Measurements from ENCODE around the gene HSPB6.

The HSPB6 gene

DNA sequence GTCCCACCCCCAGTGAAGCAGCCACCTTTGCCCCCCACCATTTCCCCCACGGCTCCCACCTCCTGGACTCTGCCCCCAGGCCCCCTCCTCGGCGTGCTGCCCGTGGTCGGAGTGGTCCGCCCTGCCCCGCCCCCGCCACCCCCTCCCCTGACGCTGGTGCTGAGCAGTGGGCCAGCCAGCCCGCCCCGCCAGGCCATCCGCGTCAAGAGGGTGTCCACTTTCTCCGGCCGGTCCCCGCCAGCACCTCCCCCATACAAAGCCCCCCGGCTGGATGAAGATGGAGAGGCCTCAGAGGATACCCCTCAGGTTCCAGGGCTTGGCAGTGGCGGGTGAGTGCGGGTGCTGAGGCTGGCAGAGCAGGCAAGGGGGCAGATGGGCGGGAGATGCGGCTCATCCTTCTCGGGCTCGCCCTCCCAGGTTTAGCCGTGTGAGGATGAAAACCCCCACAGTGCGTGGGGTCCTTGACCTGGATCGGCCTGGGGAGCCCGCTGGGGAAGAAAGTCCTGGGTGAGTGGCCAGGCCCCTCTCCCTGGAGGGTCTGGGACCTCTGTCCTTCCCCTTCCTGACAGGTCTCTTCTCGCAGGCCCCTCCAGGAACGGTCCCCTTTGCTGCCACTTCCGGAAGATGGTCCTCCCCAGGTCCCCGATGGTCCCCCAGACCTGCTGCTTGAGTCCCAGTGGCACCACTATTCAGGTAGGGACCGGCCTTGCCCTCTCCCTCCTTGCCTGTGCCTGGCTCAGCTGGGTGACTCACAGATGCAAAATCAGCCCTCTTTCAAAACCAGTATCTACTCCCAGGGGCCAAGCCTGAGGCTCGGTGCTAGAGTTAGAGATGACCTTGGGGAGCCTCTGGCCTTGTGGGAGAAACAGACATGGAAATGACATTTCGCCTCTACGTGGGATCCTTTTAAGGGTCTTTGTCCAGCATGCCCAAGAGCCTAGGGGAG, 23.4 kb downstream of the HSPB6 start:
- Histone ChIP-seq H3K27ac (ENCODE audit: low read depth, low read length) (no peak overlapping the region), H3K9ac (ENCODE audit: low read length) (no peak overlapping the region), H3K27me3 (ENCODE audit: control insufficient read depth, insufficient read depth, low read length) (no peaks in the 10 kb centered on the region), H3K4me3 (ENCODE audit: low read length) (no peak overlapping the region), H3K4me1 (ENCODE audit: control insufficient read depth, insufficient read depth, low read length) (no peaks in the 10 kb centered on the region), H3K36me3 (ENCODE audit: control insufficient read depth, insufficient read depth, low read length) (peaks cover 50% of the 10 kb centered on the region)

DNA sequence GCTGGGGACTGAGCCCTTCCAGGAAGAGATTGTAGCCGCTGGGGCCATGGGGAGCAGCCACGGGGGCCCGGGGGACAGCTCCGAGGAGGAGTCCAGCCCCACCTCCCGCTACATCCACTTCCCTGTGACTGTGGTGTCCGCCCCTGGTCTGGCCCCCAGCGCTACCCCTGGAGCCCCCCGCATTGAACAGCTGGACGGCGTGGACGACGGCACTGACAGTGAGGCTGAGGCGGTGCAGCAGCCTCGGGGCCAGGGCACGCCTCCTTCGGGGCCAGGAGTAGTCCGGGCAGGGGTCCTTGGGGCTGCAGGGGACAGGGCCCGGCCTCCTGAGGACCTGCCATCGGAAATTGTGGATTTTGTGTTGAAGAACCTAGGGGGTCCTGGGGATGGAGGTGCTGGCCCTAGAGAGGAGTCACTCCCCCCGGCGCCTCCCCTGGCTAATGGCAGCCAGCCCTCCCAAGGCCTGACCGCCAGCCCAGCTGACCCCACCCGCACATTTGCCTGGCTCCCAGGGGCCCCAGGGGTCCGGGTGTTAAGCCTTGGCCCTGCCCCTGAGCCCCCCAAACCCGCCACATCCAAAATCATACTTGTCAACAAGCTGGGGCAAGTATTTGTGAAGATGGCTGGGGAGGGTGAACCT, 24.2 kb downstream of the HSPB6 start:
- H3K4me1 ChIP-seq (ENCODE audit: control insufficient read depth, insufficient read depth, low read length) = no peaks in the 10 kb centered on the region
- no peak overlapping the region for H3K9ac ChIP-seq (ENCODE audit: low read length)
- no peak overlapping the region for H3K27ac ChIP-seq (ENCODE audit: low read depth, low read length)
- no peaks in the 10 kb centered on the region for H3K27me3 ChIP-seq (ENCODE audit: control insufficient read depth, insufficient read depth, low read length)
- no peak overlapping the region for H3K4me3 ChIP-seq (ENCODE audit: low read length)
- H3K36me3 ChIP-seq (ENCODE audit: control insufficient read depth, insufficient read depth, low read length) = peaks cover 49% of the 10 kb centered on the region

DNA sequence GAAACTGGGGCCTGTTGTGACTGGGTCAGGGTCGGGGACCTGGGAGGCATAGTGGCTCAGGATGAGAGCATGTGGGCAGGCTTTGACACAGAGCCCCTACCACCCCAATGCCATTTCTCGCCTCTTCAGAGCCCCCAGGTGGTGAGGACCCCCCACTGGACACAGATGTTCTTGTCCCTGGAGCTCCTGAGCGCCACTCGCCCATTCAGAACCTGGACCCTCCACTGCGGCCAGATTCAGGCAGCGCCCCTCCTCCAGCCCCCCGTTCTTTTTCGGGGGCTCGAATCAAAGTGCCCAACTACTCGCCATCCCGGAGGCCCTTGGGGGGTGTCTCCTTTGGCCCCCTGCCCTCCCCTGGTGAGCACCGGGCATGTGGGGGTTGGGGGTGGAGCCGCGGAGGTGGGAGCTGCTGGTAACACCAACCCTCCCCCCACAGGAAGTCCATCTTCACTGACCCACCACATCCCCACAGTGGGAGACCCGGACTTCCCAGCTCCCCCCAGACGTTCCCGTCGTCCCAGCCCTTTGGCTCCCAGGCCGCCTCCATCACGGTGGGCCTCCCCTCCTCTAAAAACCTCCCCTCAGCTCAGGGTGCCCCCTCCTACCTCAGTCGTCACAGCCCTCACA, 24.9 kb downstream of the HSPB6 start:
- Histone ChIP-seq H3K36me3 (ENCODE audit: control insufficient read depth, insufficient read depth, low read length) (peaks cover 54% of the 10 kb centered on the region), H3K27ac (ENCODE audit: low read depth, low read length) (no peak overlapping the region), H3K27me3 (ENCODE audit: control insufficient read depth, insufficient read depth, low read length) (no peaks in the 10 kb centered on the region), H3K9ac (ENCODE audit: low read length) (no peak overlapping the region), H3K4me1 (ENCODE audit: control insufficient read depth, insufficient read depth, low read length) (no peaks in the 10 kb centered on the region), H3K4me3 (ENCODE audit: low read length) (no peak overlapping the region)

DNA sequence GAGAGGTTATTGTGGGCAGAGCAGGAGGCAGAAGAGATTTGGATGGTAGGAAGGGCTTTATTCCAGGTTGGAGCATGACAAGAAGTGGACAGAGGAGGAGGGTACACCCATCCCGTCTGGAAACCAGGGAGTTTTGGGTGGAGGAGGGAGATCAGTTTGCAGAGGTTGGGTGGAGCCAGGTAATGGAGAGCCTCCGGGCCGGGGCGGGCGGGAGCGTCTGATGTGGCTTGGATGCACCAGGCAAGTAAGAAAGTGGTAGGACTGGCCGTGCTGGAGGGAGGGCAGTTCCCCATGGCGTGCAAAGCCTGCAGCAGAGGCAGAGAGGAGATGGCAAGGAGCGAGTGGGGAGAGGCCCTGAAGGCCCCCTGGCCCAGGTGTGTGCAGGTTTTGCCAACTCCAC, 25.5 kb downstream of the HSPB6 start:
- no peaks in the 10 kb centered on the region for H3K27me3 ChIP-seq (ENCODE audit: control insufficient read depth, insufficient read depth, low read length)
- H3K9ac ChIP-seq (ENCODE audit: low read length) = no peak overlapping the region
- H3K27ac ChIP-seq (ENCODE audit: low read depth, low read length) = no peak overlapping the region
- no peaks in the 10 kb centered on the region for H3K4me1 ChIP-seq (ENCODE audit: control insufficient read depth, insufficient read depth, low read length)
- peaks cover 54% of the 10 kb centered on the region for H3K36me3 ChIP-seq (ENCODE audit: control insufficient read depth, insufficient read depth, low read length)
- no peak overlapping the region for H3K4me3 ChIP-seq (ENCODE audit: low read length)

DNA sequence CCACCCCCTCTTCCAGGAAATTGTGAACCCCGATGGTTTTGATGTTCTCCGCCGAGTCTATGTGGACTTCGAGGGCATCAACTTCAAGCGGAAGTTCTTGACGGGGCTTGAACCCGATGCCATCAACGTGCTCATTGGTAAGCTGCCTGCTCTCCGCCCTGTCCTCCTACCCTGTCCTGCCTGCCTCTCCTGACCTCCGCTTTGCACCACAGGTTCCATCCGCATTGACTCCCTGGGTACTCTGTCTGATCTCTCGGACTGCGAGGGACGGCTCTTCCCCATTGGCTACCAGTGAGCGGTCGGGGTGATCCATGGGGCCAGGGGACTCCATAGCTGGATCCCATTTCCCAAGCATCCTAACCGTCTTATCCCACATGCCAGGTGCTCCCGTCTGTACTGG, 26.5 kb downstream of the HSPB6 start:
- Histone ChIP-seq H3K36me3 (ENCODE audit: control insufficient read depth, insufficient read depth, low read length) (peaks cover 60% of the 10 kb centered on the region), H3K27me3 (ENCODE audit: control insufficient read depth, insufficient read depth, low read length) (no peaks in the 10 kb centered on the region), H3K4me1 (ENCODE audit: control insufficient read depth, insufficient read depth, low read length) (no peaks in the 10 kb centered on the region), H3K9ac (ENCODE audit: low read length) (no peak overlapping the region), H3K27ac (ENCODE audit: low read depth, low read length) (no peak overlapping the region), H3K4me3 (ENCODE audit: low read length) (no peak overlapping the region)

DNA sequence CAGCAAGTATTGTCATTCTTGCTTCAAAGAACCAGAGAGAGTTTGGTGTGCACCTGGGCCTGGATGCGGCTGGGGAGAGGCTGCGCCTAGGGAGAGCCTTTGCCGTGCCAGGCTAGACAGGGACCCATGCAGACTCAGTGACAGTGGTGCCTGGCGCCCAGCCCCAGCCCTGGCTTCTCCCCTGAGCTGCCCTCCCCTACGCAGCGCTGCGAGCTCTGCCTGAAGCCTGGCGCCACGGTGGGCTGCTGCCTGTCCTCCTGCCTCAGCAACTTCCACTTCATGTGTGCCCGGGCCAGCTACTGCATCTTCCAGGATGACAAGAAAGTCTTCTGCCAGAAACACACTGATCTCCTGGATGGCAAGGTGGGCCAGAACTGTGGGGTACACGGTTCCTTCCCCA, 27.1 kb downstream of the HSPB6 start:
- Histone ChIP-seq H3K4me3 (ENCODE audit: low read length) (no peak overlapping the region), H3K4me1 (ENCODE audit: control insufficient read depth, insufficient read depth, low read length) (no peaks in the 10 kb centered on the region), H3K27ac (ENCODE audit: low read depth, low read length) (no peak overlapping the region), H3K27me3 (ENCODE audit: control insufficient read depth, insufficient read depth, low read length) (no peaks in the 10 kb centered on the region), H3K9ac (ENCODE audit: low read length) (no peak overlapping the region), H3K36me3 (ENCODE audit: control insufficient read depth, insufficient read depth, low read length) (peaks cover 61% of the 10 kb centered on the region)

DNA sequence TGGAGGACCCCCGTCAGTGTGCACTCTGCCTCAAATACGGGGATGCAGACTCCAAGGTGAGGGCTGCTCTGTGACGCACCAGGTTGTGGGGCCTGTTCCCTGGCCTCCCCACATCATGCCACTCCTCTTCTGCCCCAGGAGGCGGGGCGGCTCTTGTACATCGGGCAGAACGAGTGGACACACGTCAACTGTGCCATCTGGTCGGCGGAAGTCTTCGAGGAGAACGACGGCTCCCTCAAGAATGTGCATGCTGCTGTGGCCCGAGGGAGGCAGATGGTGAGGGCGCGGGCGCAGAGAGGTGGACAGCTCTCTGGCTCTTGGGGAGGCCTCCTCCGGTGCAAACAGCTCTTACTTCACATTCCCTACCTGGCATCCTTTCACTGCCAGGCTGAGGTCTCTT, 27.8 kb downstream of the HSPB6 start:
- Histone ChIP-seq H3K9ac (ENCODE audit: low read length) (no peak overlapping the region), H3K4me1 (ENCODE audit: control insufficient read depth, insufficient read depth, low read length) (no peaks in the 10 kb centered on the region), H3K27me3 (ENCODE audit: control insufficient read depth, insufficient read depth, low read length) (no peaks in the 10 kb centered on the region), H3K4me3 (ENCODE audit: low read length) (no peak overlapping the region), H3K36me3 (ENCODE audit: control insufficient read depth, insufficient read depth, low read length) (peaks cover 62% of the 10 kb centered on the region), H3K27ac (ENCODE audit: low read depth, low read length) (no peak overlapping the region)

DNA sequence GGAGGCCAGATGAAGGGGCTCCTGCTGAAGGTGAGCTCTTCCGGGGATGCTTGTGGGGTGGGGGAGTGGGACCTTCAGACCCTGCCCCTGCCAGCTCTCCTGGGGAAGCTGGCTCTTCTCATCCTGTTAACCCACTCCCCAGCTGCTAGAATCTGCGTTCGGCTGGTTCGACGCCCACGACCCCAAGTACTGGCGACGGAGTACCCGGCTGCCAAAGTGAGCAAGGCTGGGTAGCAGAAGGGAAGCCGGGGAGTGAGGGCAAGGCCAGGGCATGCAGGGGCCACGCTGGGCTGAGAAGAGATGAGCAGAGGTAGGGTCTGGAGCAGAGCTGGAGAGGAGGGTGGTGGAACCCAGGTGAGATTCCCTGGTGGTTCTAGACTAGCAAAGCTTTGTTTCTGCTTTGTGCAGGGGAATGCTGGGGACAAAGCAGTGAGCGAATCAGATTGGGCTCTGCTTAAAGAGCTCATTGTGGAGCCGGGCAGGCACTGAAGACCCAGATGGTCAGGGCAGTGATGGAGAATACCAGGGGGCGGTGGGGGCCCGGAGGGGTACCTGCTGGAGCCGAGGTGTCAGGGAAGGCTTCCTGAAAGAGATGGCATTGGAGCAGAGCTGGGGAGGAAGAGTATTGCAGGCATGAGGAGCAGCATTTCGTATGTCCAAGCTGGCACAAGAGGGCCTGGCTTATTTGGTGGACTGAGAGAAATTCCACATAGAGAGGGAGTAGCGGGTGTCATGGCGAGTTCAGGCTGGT, 28.7 kb downstream of the HSPB6 start:
- H3K36me3 ChIP-seq (ENCODE audit: control insufficient read depth, insufficient read depth, low read length) = peaks cover 67% of the 10 kb centered on the region
- no peak overlapping the region for H3K9ac ChIP-seq (ENCODE audit: low read length)
- no peaks in the 10 kb centered on the region for H3K4me1 ChIP-seq (ENCODE audit: control insufficient read depth, insufficient read depth, low read length)
- no peak overlapping the region for H3K27ac ChIP-seq (ENCODE audit: low read depth, low read length)
- no peak overlapping the region for H3K4me3 ChIP-seq (ENCODE audit: low read length)
- no peaks in the 10 kb centered on the region for H3K27me3 ChIP-seq (ENCODE audit: control insufficient read depth, insufficient read depth, low read length)

DNA sequence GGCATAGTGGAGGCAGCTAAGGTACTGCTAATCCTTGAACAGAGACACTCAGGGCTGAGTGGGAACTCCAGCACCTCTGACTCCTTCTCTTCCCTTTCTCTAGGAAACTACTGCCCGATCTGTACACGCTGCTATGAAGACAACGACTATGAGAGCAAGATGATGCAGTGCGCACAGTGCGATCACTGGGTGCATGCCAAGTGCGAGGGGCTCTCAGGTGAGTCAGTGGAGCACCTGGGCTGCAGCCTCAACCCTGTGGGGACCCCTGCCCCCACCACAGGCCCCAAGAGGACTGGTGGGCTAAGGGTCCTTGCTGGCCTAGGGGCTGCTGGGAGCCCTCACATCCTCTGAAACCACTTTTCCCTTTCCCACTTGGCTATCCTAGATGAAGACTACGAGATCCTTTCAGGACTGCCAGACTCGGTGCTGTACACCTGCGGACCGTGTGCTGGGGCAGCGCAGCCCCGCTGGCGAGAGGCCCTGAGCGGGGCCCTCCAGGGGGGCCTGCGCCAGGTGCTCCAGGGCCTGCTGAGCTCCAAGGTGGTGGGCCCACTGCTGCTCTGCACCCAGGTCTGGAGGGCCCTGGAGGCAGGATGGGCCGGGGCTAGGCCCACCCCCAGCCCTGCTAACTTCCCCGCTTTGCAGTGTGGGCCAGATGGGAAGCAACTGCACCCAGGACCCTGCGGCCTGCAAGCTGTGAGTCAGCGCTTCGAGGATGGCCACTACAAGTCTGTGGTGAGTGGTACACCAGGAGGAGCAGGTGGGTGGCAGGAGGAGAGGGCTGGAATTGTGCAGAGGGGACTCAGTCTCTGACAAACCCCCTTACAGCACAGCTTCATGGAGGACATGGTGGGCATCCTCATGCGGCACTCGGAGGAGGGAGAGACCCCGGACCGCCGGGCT, 29.5 kb downstream of the HSPB6 start:
- Histone ChIP-seq H3K9ac (ENCODE audit: low read length) (no peak overlapping the region), H3K27ac (ENCODE audit: low read depth, low read length) (no peak overlapping the region), H3K36me3 (ENCODE audit: control insufficient read depth, insufficient read depth, low read length) (peaks cover 75% of the 10 kb centered on the region), H3K4me3 (ENCODE audit: low read length) (no peak overlapping the region), H3K27me3 (ENCODE audit: control insufficient read depth, insufficient read depth, low read length) (no peaks in the 10 kb centered on the region), H3K4me1 (ENCODE audit: control insufficient read depth, insufficient read depth, low read length) (no peaks in the 10 kb centered on the region)

DNA sequence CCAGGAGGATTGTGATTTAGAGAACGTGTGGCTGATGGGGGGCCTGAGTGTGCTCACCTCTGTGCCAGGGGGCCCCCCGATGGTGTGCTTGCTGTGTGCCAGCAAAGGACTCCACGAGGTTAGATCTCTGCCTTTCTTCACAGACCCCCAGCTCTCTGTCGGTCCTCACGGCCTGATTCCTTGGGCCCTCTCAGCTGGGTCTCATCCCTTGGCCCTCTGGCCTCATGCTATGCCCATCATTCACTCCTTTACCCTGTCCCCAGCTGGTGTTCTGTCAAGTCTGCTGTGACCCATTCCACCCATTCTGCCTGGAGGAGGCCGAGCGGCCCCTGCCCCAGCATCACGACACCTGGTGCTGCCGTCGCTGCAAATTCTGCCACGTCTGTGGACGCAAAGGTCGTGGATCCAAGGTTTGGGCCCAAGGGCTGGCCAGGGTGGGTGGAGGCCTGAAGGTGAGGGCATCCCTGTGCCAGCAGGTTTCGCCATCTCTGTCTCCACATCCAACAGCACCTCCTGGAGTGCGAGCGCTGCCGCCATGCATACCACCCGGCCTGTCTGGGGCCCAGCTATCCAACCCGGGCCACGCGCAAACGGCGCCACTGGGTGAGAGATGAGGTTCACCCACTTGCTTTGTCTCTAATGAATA, 31.5 kb downstream of the HSPB6 start:
- no peak overlapping the region for H3K27ac ChIP-seq (ENCODE audit: low read depth, low read length)
- H3K9ac ChIP-seq (ENCODE audit: low read length) = no peak overlapping the region
- H3K27me3 ChIP-seq (ENCODE audit: control insufficient read depth, insufficient read depth, low read length) = no peaks in the 10 kb centered on the region
- H3K36me3 ChIP-seq (ENCODE audit: control insufficient read depth, insufficient read depth, low read length) = peaks cover 74% of the 10 kb centered on the region
- H3K4me1 ChIP-seq (ENCODE audit: control insufficient read depth, insufficient read depth, low read length) = no peaks in the 10 kb centered on the region
- H3K4me3 ChIP-seq (ENCODE audit: low read length) = no peak overlapping the region

DNA sequence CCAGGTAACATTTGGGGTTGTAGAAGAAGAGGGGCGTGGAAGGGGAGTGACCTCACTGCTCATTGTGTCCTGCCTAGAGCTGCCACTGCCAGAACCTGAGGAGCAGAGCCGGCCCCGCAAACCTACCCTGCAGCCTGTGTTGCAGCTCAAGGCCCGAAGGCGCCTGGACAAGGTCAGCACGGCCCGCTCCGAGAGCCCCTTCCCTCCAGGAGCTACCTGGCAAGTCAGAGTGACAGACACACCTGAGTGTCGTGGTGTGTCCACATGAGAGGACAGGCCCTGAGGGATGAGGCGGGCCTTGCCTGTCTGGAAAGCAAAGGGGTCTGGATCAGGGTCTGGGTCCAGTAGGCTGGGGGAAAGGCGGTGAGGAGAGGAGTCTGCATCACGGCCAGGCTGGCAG, 32.3 kb downstream of the HSPB6 start:
- no peaks in the 10 kb centered on the region for H3K4me1 ChIP-seq (ENCODE audit: control insufficient read depth, insufficient read depth, low read length)
- H3K4me3 ChIP-seq (ENCODE audit: low read length) = no peak overlapping the region
- peaks cover 72% of the 10 kb centered on the region for H3K36me3 ChIP-seq (ENCODE audit: control insufficient read depth, insufficient read depth, low read length)
- no peak overlapping the region for H3K27ac ChIP-seq (ENCODE audit: low read depth, low read length)
- H3K27me3 ChIP-seq (ENCODE audit: control insufficient read depth, insufficient read depth, low read length) = no peaks in the 10 kb centered on the region
- H3K9ac ChIP-seq (ENCODE audit: low read length) = no peak overlapping the region

All from rectal smooth muscle tissue (tissue), 1 donor.